H9 (cell line): Measurements from ENCODE around the gene TOGARAM2. TPM values are rescaled to one million over a fixed set of nuclear protein-coding genes. Genes with fewer than 3 reads are reported as not detected.

ENCODE experiments used
- DNase-seq: peaks from one replicate; pipeline ENCODE4 v3.0.0-alpha.2; 2017
- H2AFZ ChIP-seq: one replicate; pipeline ENCODE4 v1.6.1; 2013; ENCODE audit warnings: mild to moderate bottlenecking, low read length, control low read depth, moderate library complexity
- H2AK5ac ChIP-seq: 2 replicates; pipeline ENCODE4 v1.6.1; 2013; ENCODE audit warnings: low read length, control low read depth, mixed read lengths; ENCODE audit not compliant: insufficient read length
- H2BK120ac ChIP-seq: one replicate; pipeline ENCODE4 v1.6.1; 2013; ENCODE audit warnings: low read depth, mild to moderate bottlenecking, low read length, control low read depth, inconsistent platforms; ENCODE audit not compliant: poor library complexity, severe bottlenecking
- H2BK12ac ChIP-seq: 2 replicates; pipeline ENCODE4 v1.6.1; 2013; ENCODE audit warnings: low read length, control low read depth, mixed read lengths, low read depth; ENCODE audit not compliant: insufficient read length
- H2BK15ac ChIP-seq: 2 replicates; pipeline ENCODE4 v1.6.1; 2013; ENCODE audit warnings: low read depth, low read length, control low read depth
- H2BK20ac ChIP-seq: one replicate; pipeline ENCODE4 v1.6.1; 2013; ENCODE audit warnings: low read depth, mild to moderate bottlenecking, low read length, control low read depth, inconsistent platforms; ENCODE audit not compliant: poor library complexity, severe bottlenecking
- H2BK5ac ChIP-seq: 2 replicates; pipeline ENCODE4 v1.6.1; 2013; ENCODE audit warnings: low read length, control low read depth, mixed read lengths; ENCODE audit not compliant: insufficient read length
- H3K14ac ChIP-seq: 2 replicates; pipeline ENCODE4 v1.6.1; 2013; ENCODE audit warnings: low read length, control low read depth; ENCODE audit not compliant: insufficient read depth
- H3K18ac ChIP-seq: 2 replicates; pipeline ENCODE4 v1.6.1; 2013; ENCODE audit warnings: low read depth, mild to moderate bottlenecking, mixed read lengths, low read length, control low read depth; ENCODE audit not compliant: insufficient read length
- H3K23ac ChIP-seq: 2 replicates; pipeline ENCODE4 v1.6.1; 2013; ENCODE audit warnings: low read length, control low read depth, mixed read lengths, low read depth; ENCODE audit not compliant: insufficient read length
- H3K23me2 ChIP-seq: 2 replicates; pipeline ENCODE4 v1.6.1; 2013; ENCODE audit warnings: low read depth, mild to moderate bottlenecking, mixed read lengths, low read length, control low read depth; ENCODE audit not compliant: insufficient read length, poor library complexity, severe bottlenecking
- H3K27ac ChIP-seq: 2 replicates; pipeline ENCODE4 v1.5.1; 2013; ENCODE audit warnings: low read length, control low read depth, mixed read lengths, low read depth; ENCODE audit not compliant: insufficient read length
- H3K27me3 ChIP-seq: 2 replicates; pipeline ENCODE4 v1.6.1; 2013; ENCODE audit warnings: low read length, control low read depth, inconsistent platforms; ENCODE audit not compliant: insufficient read depth
- H3K4ac ChIP-seq: 2 replicates; pipeline ENCODE4 v1.6.1; 2013; ENCODE audit warnings: low read depth, mild to moderate bottlenecking, control low read depth, inconsistent platforms, low read length, moderate library complexity
- H3K4me1 ChIP-seq: 2 replicates; pipeline ENCODE4 v1.6.1; 2013; ENCODE audit warnings: low read length, control low read depth, inconsistent platforms; ENCODE audit not compliant: insufficient read depth
- H3K4me2 ChIP-seq: 2 replicates; pipeline ENCODE4 v1.6.1; 2013; ENCODE audit warnings: low read length, control low read depth, mixed read lengths; ENCODE audit not compliant: insufficient read length, insufficient read depth
- H3K56ac ChIP-seq: 2 replicates; pipeline ENCODE4 v1.6.1; 2013; ENCODE audit warnings: low read depth, mild to moderate bottlenecking, mixed read lengths, low read length, control low read depth; ENCODE audit not compliant: insufficient read length
- H3K79me1 ChIP-seq: 2 replicates; pipeline ENCODE4 v1.6.1; 2013; ENCODE audit warnings: low read depth, mild to moderate bottlenecking, moderate library complexity, low read length, control low read depth, inconsistent platforms; ENCODE audit not compliant: insufficient read depth, poor library complexity, severe bottlenecking
- H3K79me2 ChIP-seq: 2 replicates; pipeline ENCODE4 v1.6.1; 2013; ENCODE audit warnings: low read length, control low read depth, inconsistent platforms; ENCODE audit not compliant: insufficient read depth
- H3K9ac ChIP-seq: 2 replicates; pipeline ENCODE4 v1.6.1; 2013; ENCODE audit warnings: low read length, control low read depth, mixed read lengths; ENCODE audit not compliant: insufficient read length; ENCODE audit errors: extremely low read depth
- H3K9me3 ChIP-seq: one replicate; pipeline ENCODE4 v1.6.1; 2013; ENCODE audit warnings: low read depth, low read length, inconsistent platforms; ENCODE audit not compliant: control insufficient read depth
- H3T11ph ChIP-seq: one replicate; pipeline ENCODE4 v1.6.1; 2013; ENCODE audit warnings: mild to moderate bottlenecking, low read length, control low read depth, inconsistent platforms
- H4K20me1 ChIP-seq: one replicate; pipeline ENCODE4 v1.6.1; 2013; ENCODE audit not compliant: control insufficient read depth, insufficient read length, insufficient read depth
- H4K5ac ChIP-seq: 2 replicates; pipeline ENCODE4 v1.6.1; 2013; ENCODE audit warnings: low read depth, mild to moderate bottlenecking, mixed read lengths, low read length, control low read depth; ENCODE audit not compliant: insufficient read length
- H4K8ac ChIP-seq: replicated peaks from 2 replicates; pipeline ENCODE4 v1.6.1; 2013; ENCODE audit warnings: low read length, control low read depth, mixed read lengths, low read depth; ENCODE audit not compliant: insufficient read length
- H4K91ac ChIP-seq: 2 replicates; pipeline ENCODE4 v1.6.1; 2013; ENCODE audit warnings: low read depth, mild to moderate bottlenecking, moderate library complexity, mixed read lengths, low read length, control low read depth; ENCODE audit not compliant: insufficient read length
- H3K27ac Mint-ChIP-seq, 3 experiments: 2 replicates in 2 of 3; 3 replicates in 1 of 3; pipeline ENCODE4 v1.8.0; 2020 to 2021; ENCODE audit warnings: mixed read lengths in 3 of 3, mild to moderate bottlenecking in 1 of 3, moderate library complexity in 1 of 3
- H3K27me3 Mint-ChIP-seq: 2 replicates; pipeline ENCODE4 v1.8.0; 2021; ENCODE audit warnings: low read depth, mild to moderate bottlenecking, moderate library complexity, mixed read lengths
- H3K36me3 Mint-ChIP-seq, 3 experiments: 2 replicates in 2 of 3; 3 replicates in 1 of 3; pipeline ENCODE4 v1.8.0; 2020 to 2021; ENCODE audit warnings: low read depth in 3 of 3, mixed read lengths in 3 of 3; ENCODE audit not compliant: insufficient read depth in 1 of 3
- H3K4me1 Mint-ChIP-seq, 2 experiments: 2 replicates each; pipeline ENCODE4 v1.8.0; 2020; ENCODE audit warnings: mixed read lengths in 2 of 2
- H3K4me3 Mint-ChIP-seq, 2 experiments: 2 replicates in 1 of 2; 3 replicates in 1 of 2; pipeline ENCODE4 v1.8.0; 2020 to 2021; ENCODE audit warnings: mild to moderate bottlenecking in 2 of 2, mixed read lengths in 2 of 2, moderate library complexity in 1 of 2
- H3K9me3 Mint-ChIP-seq, 2 experiments: 2 replicates in 1 of 2; 3 replicates in 1 of 2; pipeline ENCODE4 v1.8.0; 2020; ENCODE audit warnings: mild to moderate bottlenecking in 2 of 2, mixed read lengths in 2 of 2, moderate library complexity in 1 of 2
- CTCF ChIP-seq: fragments of 200-600 bp; sonication (generic); conservative IDR thresholded peaks from 3 replicates; pipeline ENCODE4 v1.8.0; 2021; ENCODE audit warnings: antibody characterized with exemption, mild to moderate bottlenecking
- WGBS: extraction: QIAGEN DNeasy Blood & Tissue Kit; methylation state at CpG from one replicate; pipeline ENCODE4 v1.1.7; 2013; ENCODE audit warnings: missing lambda C conversion rate, low lambda C conversion rate, mixed read lengths; ENCODE audit not compliant: insufficient read length; ENCODE audit errors: extremely low coverage; 5-methylcytosine and 5-hydroxymethylcytosine counted together
- total RNA-seq: library from RNA; stranded (reverse); gene quantifications from 2 replicates; pipeline ENCODE4 v1.2.1, GENCODE V29; 2021

Gene TOGARAM2
- total RNA-seq, 1 experiment from 2014 or later: 0.83 TPM

DNA sequence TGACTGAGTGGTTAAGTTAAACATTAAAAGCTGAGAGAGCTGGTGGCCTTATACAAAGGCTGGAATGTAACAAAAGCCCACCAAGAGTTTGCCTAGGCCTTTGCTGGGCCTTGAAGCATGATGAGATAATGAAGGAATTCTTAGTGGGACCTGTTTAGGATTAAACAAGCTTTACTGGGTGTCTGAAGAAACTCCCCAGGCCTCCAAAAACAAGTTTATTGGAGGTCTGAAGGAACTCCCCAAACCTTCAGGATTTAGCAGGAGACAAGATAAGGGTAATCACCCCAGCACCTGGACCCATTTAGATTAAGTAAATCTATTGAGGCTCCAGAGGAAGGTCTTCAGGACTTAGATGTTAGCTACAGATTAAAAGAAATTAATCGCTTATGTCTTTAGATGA lies 74.5 kb downstream of the TOGARAM2 start:
- Mint-ChIP-seq H3K36me3 (no peaks in the 10 kb centered on the region), H3K27ac (no peak overlapping the region), H3K9me3 (no peaks in the 10 kb centered on the region), H3K27me3 (peaks cover 4% of the 10 kb centered on the region), H3K4me1 (peaks cover 20% of the 10 kb centered on the region in 2 experiments), H3K4me3 (no peak overlapping the region)
- TF ChIP-seq CTCF: no peak
- H3T11ph ChIP-seq: no peak overlapping the region
- no peak overlapping the region for H2BK15ac ChIP-seq
- H4K5ac ChIP-seq: no peak overlapping the region
- no peak overlapping the region for H2AFZ ChIP-seq
- H3K27ac ChIP-seq: no peak overlapping the region
- no peak overlapping the region for H3K56ac ChIP-seq
- H2AK5ac ChIP-seq: no peak overlapping the region
- H3K23ac ChIP-seq: no peak overlapping the region
- H4K8ac ChIP-seq: no peak overlapping the region
- H3K23me2 ChIP-seq: no peaks in the 10 kb centered on the region
- H3K4me2 ChIP-seq: no peak overlapping the region
- DNase-seq: no peak
- H3K9ac ChIP-seq: no peak overlapping the region
- no peaks in the 10 kb centered on the region for H3K27me3 ChIP-seq
- WGBS: no CpG with 5 or more reads among the region's 1 CpG
- H2BK20ac ChIP-seq: no peak overlapping the region
- peaks cover 4% of the 10 kb centered on the region; the same call in 1 of the 2 replicates for H3K4me1 ChIP-seq
- H4K20me1 ChIP-seq: no peaks in the 10 kb centered on the region
- H3K79me2 ChIP-seq: no peaks in the 10 kb centered on the region
- H3K9me3 ChIP-seq: no peaks in the 10 kb centered on the region
- H2BK12ac ChIP-seq: no peak overlapping the region
- no peak overlapping the region for H3K18ac ChIP-seq
- H2BK120ac ChIP-seq: no peak overlapping the region
- H3K79me1 ChIP-seq: no peaks in the 10 kb centered on the region
- H3K14ac ChIP-seq: no peak overlapping the region
- H2BK5ac ChIP-seq: no peak overlapping the region
- no peak overlapping the region for H3K4ac ChIP-seq
- H4K91ac ChIP-seq: no peak overlapping the region
